GM21381 (cell line): ENCODE data around the gene PTPRH.
A peak's percentile ranks its signal among the peaks of the same experiment; 100 is the strongest.

ENCODE experiments used
- ATAC-seq: cut with Tn5 transposase; IDR thresholded peaks from one replicate; pipeline ENCODE4 v1.9.1; 2021; ENCODE audit warnings: mild to moderate bottlenecking, moderate library complexity; ENCODE audit not compliant: unreplicated experiment

Gene PTPRH

GRCh38 chr19:55208880-55209692, at the start of gene PTPRH:
TSS of gene PTPRH (minus strand) at chr19:55209501. CDS start at chr19:55209433, 68 bp downstream.
- ATAC-seq: no peak

GRCh38 chr19:55258476-55258827, 49.2 kb upstream of the PTPRH start:
- ATAC-seq: peak; percentile 21

- ATAC-seq: no peak
Measured at GRCh38 chr19:55257461-55258420, 48.4 kb upstream of the PTPRH start.

- ATAC-seq: no peak
Measured at GRCh38 chr19:55256562-55257460, 47.5 kb upstream of the PTPRH start.

- no peak for ATAC-seq
Measured at GRCh38 chr19:55255618-55256423, 46.5 kb upstream of the PTPRH start.

- no peak for ATAC-seq
Measured at GRCh38 chr19:55254625-55254977, 45.3 kb upstream of the PTPRH start.

- peak; percentile 35 for ATAC-seq
Measured at GRCh38 chr19:55253842-55254624, 44.7 kb upstream of the PTPRH start.

- ATAC-seq: no peak
Measured at GRCh38 chr19:55252760-55253663, 43.7 kb upstream of the PTPRH start.

- ATAC-seq: no peak
Measured at GRCh38 chr19:55251341-55252081, 42.2 kb upstream of the PTPRH start.

- no peak for ATAC-seq
Measured at GRCh38 chr19:55250262-55251036, 41.1 kb upstream of the PTPRH start.

- ATAC-seq: no peak
Measured at GRCh38 chr19:55249841-55250240, 40.5 kb upstream of the PTPRH start.

- no peak for ATAC-seq
Measured at GRCh38 chr19:55248704-55249103, 39.4 kb upstream of the PTPRH start.

GRCh38 chr19:55248166-55248675, 38.9 kb upstream of the PTPRH start:
- ATAC-seq: no peak

- no peak for ATAC-seq
Measured at GRCh38 chr19:55247621-55248099, 38.4 kb upstream of the PTPRH start.

- ATAC-seq: no peak
Measured at GRCh38 chr19:55246462-55247451, 37.5 kb upstream of the PTPRH start.
